Measurements from ENCODE around the gene PRSS27.
"Not testable (repeated sequence)": the region's sequence is repeated elsewhere in the genome, so short reads cannot be mapped to it uniquely, and the experiment has no call there.

Gene PRSS27

GRCh38 chr16:2670017-2670416 is 50.0 kb downstream of the PRSS27 start:
- DNase-seq: peak; percentile 22

- DNase-seq: not testable (repeated sequence)
These were observed 50.4 kb downstream of the PRSS27 start for GRCh38 chr16:2669587-2669986.

GRCh38 chr16:2666671-2667070 is 53.4 kb downstream of the PRSS27 start:
- not testable (repeated sequence) for DNase-seq

GRCh38 chr16:2664574-2664982 is 55.4 kb downstream of the PRSS27 start:
- DNase-seq: peak; percentile 74

- no peak for DNase-seq
These were observed 56.2 kb downstream of the PRSS27 start for GRCh38 chr16:2663553-2664546.

Data from NCI-H69 (cell line).